Pancreas (tissue), 10 donors: Measurements from ENCODE around the gene KIF20A. TPM values are rescaled to one million over a fixed set of nuclear protein-coding genes. Genes with fewer than 3 reads are reported as not detected.

Experiments
- ATAC-seq, 4 donors: fragments of 200-7000 bp; cut with Tn5 transposase; one replicate each; pipeline versions ENCODE4 v1.8.0 to v1.9.1; 2020; ENCODE audit warnings: mild to moderate bottlenecking in 4 of 4, moderate library complexity in 4 of 4
- DNase-seq, 6 donors: peaks; one replicate each; pipeline ENCODE4 v3.0.0-alpha.2; 2020
- FAIRE-seq: peaks from 2 replicates; lab custom pipeline; 2012; peaks lifted over from hg19 to GRCh38; lab: Jason Lieb, UNC
- H3K27ac ChIP-seq, 4 donors: fragments of 200-600 bp; sonication (generic); 1 replicate in 3 of 4; 2 replicates in 1 of 4; pipeline versions ENCODE4 v1.5.0 to v1.8.0; 2020
- H3K27me3 ChIP-seq, 4 donors: fragments of 200-600 bp; one replicate each; pipeline ENCODE4 v1.8.0; 2021
- H3K36me3 ChIP-seq, 3 donors: fragments of 200-600 bp; sonication (generic) in 1 of 3; one replicate each; pipeline versions ENCODE4 v1.5.0 to v1.8.0; 2020 to 2021
- H3K4me1 ChIP-seq, 3 donors: fragments of 200-600 bp; one replicate each; pipeline ENCODE4 v1.8.0; 2021
- H3K4me3 ChIP-seq, 4 donors: fragments of 200-600 bp; sonication (generic) in 2 of 4; one replicate each; pipeline versions ENCODE4 v1.5.0 to v1.8.0; 2020 to 2021
- H3K9me3 ChIP-seq, 4 donors: fragments of 200-600 bp; one replicate each; pipeline ENCODE4 v1.8.0; 2021
- CTCF ChIP-seq, 4 donors: fragments of 200-600 bp; sonication (generic) in 3 of 4; IDR thresholded peaks; one replicate each; pipeline versions ENCODE4 v1.5.0 to v1.8.0; 2021; ENCODE audit warnings: antibody characterized with exemption in 4 of 4
- WGBS, 2 donors: extraction: QIAGEN DNeasy Blood & Tissue Kit; methylation state at CpG; one replicate each; pipeline ENCODE4 v1.1.7; 2013; 5-methylcytosine and 5-hydroxymethylcytosine counted together
- intact Hi-C, 3 donors: fragments of 100-400 bp; cut with DNase I; formaldehyde crosslinking; loops; one replicate each; pipeline versions ENCODE4 v1.11.1 to v1.14.2; 2022
- polyA plus RNA-seq, 2 donors: library from polyadenylated mRNA; stranded (reverse); fragments of 200-250 nt; gene quantifications; one replicate each; pipeline ENCODE4 v1.2.3, GENCODE V29; 2013
- total RNA-seq, 6 donors: library from RNA; stranded (reverse); fragmentation: NEBNext Ultra II Directional in 4 of 6; extraction: Animal tissue kit (Norgen Biotek cat#: 25700) in 4 of 6; gene quantifications; one replicate each; pipeline versions ENCODE4 v1.2.1 to v1.2.4, GENCODE V29; 2021 to 2023
- donor health status: healthy with polysubstance abuse.
- donor health status: DM: no; HTN: no; CAD: no; lungs with moderate emphysema.
- donor health status: DM: no; HTN: no; CAD: no.
- donor health status: control.
- donor health status: control.
- donor health status: Bipolar disorder and iron deficiency.
- donor health status: DM: yes; HTN: yes; CAD: no.
- donor health status: DM: no; HTN: no; CAD: no.
- donor health status: DM: no; HTN: no; CAD: no.
- donor health status: DM: yes; HTN: yes; CAD: no.

The KIF20A gene
- total and polyA plus RNA-seq, 8 donors, result 0.05 to 1.0 (median 0.28) TPM; not detected in 1

GRCh38 chr5:138216799-138217198 is 37.9 kb downstream of the KIF20A start:
- no peaks in the 10 kb centered on the region for H3K36me3 ChIP-seq
- H3K27me3 ChIP-seq, result no peaks in the 10 kb centered on the region
- no peak for ATAC-seq
- no peak overlapping the region for H3K27ac ChIP-seq
- 76 to 79% methylated on average over 2 of the region's 2 CpGs for WGBS, 2 donors
- peaks cover 0 to 10% (median 4%) of the 10 kb centered on the region in 3 donors for H3K4me1 ChIP-seq
- no peak for DNase-seq
- no peak for FAIRE-seq
- intact Hi-C loops, result no loop called here
- H3K4me3 ChIP-seq, result no peak overlapping the region
- H3K9me3 ChIP-seq, result no peaks in the 10 kb centered on the region
- TF ChIP-seq CTCF (IDR thresholded peaks at IDR 0.05), result no peak

- no peak for TF ChIP-seq CTCF (IDR thresholded peaks at IDR 0.05)
- H3K27ac ChIP-seq, result no peak overlapping the region
- 88 to 93% methylated on average over 1 of the region's 1 CpG for WGBS, 2 donors
Measured at GRCh38 chr5:138223532-138223931, 44.6 kb downstream of the KIF20A start.

GRCh38 chr5:138224712-138225111 is 45.8 kb downstream of the KIF20A start:
- no peak overlapping the region for H3K27ac ChIP-seq
- H3K36me3 ChIP-seq, result no peaks in the 10 kb centered on the region
- intact Hi-C loops, result loop anchor here in 2 of 3 donors (5.0 to 10.0 kb wide), 3 partner anchors 53 to 190 kb away; no protein-coding TSS in a partner anchor
- peaks cover 0 to 3% (median 0%) of the 10 kb centered on the region in 3 donors for H3K4me1 ChIP-seq
- no peak for TF ChIP-seq CTCF (IDR thresholded peaks at IDR 0.05)
- H3K27me3 ChIP-seq, result no peaks in the 10 kb centered on the region
- no peak overlapping the region for H3K4me3 ChIP-seq
- no peak for ATAC-seq
- no peak for DNase-seq
- FAIRE-seq, result no peak
- H3K9me3 ChIP-seq, result no peaks in the 10 kb centered on the region
- 75 to 83% methylated on average over 6 of the region's 6 CpGs for whole genome bisulfite sequencing, 2 donors

More at GRCh38 chr5:138223532-138223931, 44.6 kb downstream of the KIF20A start:
- intact Hi-C loops, result loop anchor here in 2 of 3 donors (5.0 to 10.0 kb wide), 3 partner anchors 54 to 191 kb away; no protein-coding TSS in a partner anchor
- Histone ChIP-seq H3K4me3 (no peak overlapping the region), H3K27me3 (no peaks in the 10 kb centered on the region), H3K4me1 (peaks cover 0 to 3% (median 0%) of the 10 kb centered on the region in 3 donors), H3K36me3 (no peaks in the 10 kb centered on the region), H3K9me3 (no peaks in the 10 kb centered on the region)
- FAIRE-seq (no peak), ATAC-seq (no peak), DNase-seq (no peak)

- Histone ChIP-seq H3K9me3 (no peaks in the 10 kb centered on the region), H3K4me1 (peaks cover 0 to 13% (median 5%) of the 10 kb centered on the region in 3 donors), H3K36me3 (no peaks in the 10 kb centered on the region), H3K4me3 (no peak overlapping the region), H3K27ac (no peak overlapping the region), H3K27me3 (no peaks in the 10 kb centered on the region)
- ATAC-seq, result no peak
- intact Hi-C loops, result loop anchor here in 2 of 3 donors (10.0 kb wide), 2 partner anchors 58 to 188 kb away; no protein-coding TSS in a partner anchor
- no peak for DNase-seq
- TF ChIP-seq CTCF (IDR thresholded peaks at IDR 0.05), result no peak
- no peak for FAIRE-seq
Measured at GRCh38 chr5:138226910-138227309, 48.0 kb downstream of the KIF20A start.

- Histone ChIP-seq H3K9me3 (no peaks in the 10 kb centered on the region), H3K27ac (no peak overlapping the region), H3K36me3 (no peaks in the 10 kb centered on the region), H3K4me3 (no peak overlapping the region), H3K4me1 (peaks cover 0 to 10% (median 5%) of the 10 kb centered on the region in 3 donors), H3K27me3 (no peaks in the 10 kb centered on the region)
- 73 to 77% methylated on average over 6 of the region's 6 CpGs for WGBS, 2 donors
- intact Hi-C loops, result loop anchor here in 2 of 3 donors (10.0 kb wide), 2 partner anchors 55 to 185 kb away; no protein-coding TSS in a partner anchor
- no peak for ATAC-seq
- no peak for FAIRE-seq
- no peak for DNase-seq
- no peak for TF ChIP-seq CTCF (IDR thresholded peaks at IDR 0.05)
Measured at GRCh38 chr5:138229387-138229786, 50.5 kb downstream of the KIF20A start.
